Fibroblast of skin of right biceps (primary cell): Measurements from ENCODE around the gene PLEKHB1.

ENCODE experiments used
- DNase-seq: peaks from one replicate; pipeline ENCODE4 v3.0.0-alpha.2; 2013

PLEKHB1 gene

GRCh38 chr11:73693899-73694525 is 47.6 kb downstream of the PLEKHB1 start:
- no peak for DNase-seq

GRCh38 chr11:73705053-73705452 is 58.7 kb downstream of the PLEKHB1 start:
- DNase-seq: no peak

- no peak for DNase-seq
These were observed 64.6 kb downstream of the PLEKHB1 start for GRCh38 chr11:73710964-73711363.
